Fibroblast of lung (primary cell): ENCODE data around the gene ADH1B.

Experiments used
- EZH2 ChIP-seq: IDR thresholded peaks from 2 replicates; pipeline ENCODE4 v1.5.1; 2012; ENCODE audit warnings: low read length, control low read depth, mild to moderate bottlenecking; ENCODE audit errors: missing control alignments
- TF ChIP-seq, protein P1 (sequence below), 2 donors: IDR thresholded peaks in 1 of 2; conservative IDR thresholded peaks in 1 of 2; 1 replicate in 1 of 2; 2 replicates in 1 of 2; pipeline ENCODE4 v1.5.1; 2011 to 2012; ENCODE audit warnings: low read length in 2 of 2, control low read depth in 1 of 2, inconsistent platforms in 1 of 2, low read depth in 1 of 2, mild to moderate bottlenecking in 1 of 2

GRCh38 chr4:99361899-99362275 is 40.7 kb upstream of the ADH1B start:
- TF ChIP-seq, protein P1, sequence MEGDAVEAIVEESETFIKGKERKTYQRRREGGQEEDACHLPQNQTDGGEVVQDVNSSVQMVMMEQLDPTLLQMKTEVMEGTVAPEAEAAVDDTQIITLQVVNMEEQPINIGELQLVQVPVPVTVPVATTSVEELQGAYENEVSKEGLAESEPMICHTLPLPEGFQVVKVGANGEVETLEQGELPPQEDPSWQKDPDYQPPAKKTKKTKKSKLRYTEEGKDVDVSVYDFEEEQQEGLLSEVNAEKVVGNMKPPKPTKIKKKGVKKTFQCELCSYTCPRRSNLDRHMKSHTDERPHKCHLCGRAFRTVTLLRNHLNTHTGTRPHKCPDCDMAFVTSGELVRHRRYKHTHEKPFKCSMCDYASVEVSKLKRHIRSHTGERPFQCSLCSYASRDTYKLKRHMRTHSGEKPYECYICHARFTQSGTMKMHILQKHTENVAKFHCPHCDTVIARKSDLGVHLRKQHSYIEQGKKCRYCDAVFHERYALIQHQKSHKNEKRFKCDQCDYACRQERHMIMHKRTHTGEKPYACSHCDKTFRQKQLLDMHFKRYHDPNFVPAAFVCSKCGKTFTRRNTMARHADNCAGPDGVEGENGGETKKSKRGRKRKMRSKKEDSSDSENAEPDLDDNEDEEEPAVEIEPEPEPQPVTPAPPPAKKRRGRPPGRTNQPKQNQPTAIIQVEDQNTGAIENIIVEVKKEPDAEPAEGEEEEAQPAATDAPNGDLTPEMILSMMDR (conservative IDR thresholded peaks at IDR 0.05 in 1 of 2, IDR thresholded peaks at IDR 0.05 in 1 of 2; ENCODE audit: low read depth in 1 of 2, low read length in 2 of 2): no peak
- TF ChIP-seq EZH2: no peak
